Measurements from ENCODE around the gene MTM1. TPM values are rescaled to one million over a fixed set of nuclear protein-coding genes. Genes with fewer than 3 reads are reported as not detected.

Gene MTM1
- polyA plus RNA-seq, 1 donor from 2014 or later = 15.0 TPM

DNA sequence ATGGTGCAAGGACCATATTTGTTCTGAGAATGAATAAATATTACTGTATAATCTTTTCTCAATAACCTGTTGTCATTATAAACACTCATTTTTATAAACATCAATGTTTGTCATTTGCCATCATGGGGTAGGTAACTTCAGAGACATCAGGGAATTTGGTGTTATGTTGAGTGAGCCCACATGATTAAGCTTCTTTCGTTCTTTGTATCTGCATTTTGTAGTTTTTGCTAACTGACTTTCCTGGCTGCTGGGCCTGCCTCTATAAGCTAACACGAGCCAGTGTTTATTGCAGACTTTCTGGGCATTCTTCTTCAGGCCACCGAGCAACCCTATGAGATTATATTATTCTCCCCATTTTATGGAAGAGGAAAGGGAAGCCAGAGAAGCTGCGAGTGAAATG lies 76.0 kb downstream of the MTM1 start:
- H3K4me1 Mint-ChIP-seq = no peaks in the 10 kb centered on the region
- no peak overlapping the region for H3K27ac Mint-ChIP-seq
- H3K36me3 Mint-ChIP-seq = no peaks in the 10 kb centered on the region
- no peak overlapping the region for H3K4me3 Mint-ChIP-seq
- no peaks in the 10 kb centered on the region for H3K27me3 Mint-ChIP-seq
- H3K9me3 Mint-ChIP-seq = no peaks in the 10 kb centered on the region

DNA sequence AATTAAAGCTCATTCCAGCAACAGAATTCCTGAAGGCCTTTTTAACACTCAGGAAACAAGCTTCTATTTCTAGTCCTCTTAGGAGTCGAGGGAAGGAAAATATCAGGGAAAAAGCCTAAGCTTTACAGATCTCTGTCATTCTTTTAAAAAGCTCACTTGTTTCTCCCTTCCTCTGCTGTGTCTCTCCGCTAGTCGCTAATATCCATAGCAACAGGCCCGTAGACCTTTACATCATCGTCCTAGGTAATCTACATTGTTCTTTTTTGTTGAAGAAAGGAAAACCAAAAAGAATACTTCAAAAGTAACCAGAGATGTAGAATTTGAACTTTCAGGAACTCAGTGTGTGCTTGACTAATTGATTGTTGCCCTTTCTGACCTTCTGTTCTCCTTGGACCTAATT lies 78.9 kb downstream of the MTM1 start:
- H3K4me3 Mint-ChIP-seq = no peak overlapping the region
- no peaks in the 10 kb centered on the region for H3K4me1 Mint-ChIP-seq
- H3K27ac Mint-ChIP-seq = no peak overlapping the region
- no peaks in the 10 kb centered on the region for H3K36me3 Mint-ChIP-seq
- no peaks in the 10 kb centered on the region for H3K27me3 Mint-ChIP-seq
- H3K9me3 Mint-ChIP-seq = no peaks in the 10 kb centered on the region

DNA sequence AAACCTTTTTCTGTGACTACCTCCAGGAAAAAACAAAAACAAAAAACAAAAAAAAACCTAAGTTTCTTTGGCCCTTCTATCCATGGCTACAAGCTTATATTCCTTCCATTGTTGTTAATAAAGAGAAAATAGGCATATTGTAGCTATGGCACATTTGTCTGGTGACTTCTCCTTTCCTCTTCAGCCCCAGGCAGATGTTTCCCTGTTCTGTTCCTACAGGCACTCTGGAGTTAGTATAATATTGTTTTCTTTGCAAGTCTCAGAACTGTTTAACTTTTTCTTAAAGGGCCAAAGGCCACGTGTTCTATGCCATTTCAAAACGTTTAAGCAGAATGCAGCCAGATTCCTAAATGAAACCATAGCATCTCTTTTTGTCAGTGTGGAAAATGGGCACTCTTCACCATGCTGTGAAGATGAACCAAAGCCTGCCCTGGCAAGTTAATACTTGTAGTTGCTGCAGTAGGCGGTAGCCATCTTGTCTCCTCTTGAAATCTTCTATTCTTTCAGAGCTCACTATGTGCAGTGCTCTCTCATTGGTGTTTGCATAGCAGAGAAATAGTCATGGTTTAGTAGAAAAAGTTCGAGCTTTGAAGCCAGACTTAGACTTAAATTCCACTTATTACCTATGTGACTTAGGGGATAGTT lies 80.0 kb downstream of the MTM1 start:
- Mint-ChIP-seq H3K27me3 (no peaks in the 10 kb centered on the region), H3K27ac (no peak overlapping the region), H3K9me3 (no peaks in the 10 kb centered on the region), H3K36me3 (no peaks in the 10 kb centered on the region), H3K4me3 (no peak overlapping the region), H3K4me1 (no peaks in the 10 kb centered on the region)

DNA sequence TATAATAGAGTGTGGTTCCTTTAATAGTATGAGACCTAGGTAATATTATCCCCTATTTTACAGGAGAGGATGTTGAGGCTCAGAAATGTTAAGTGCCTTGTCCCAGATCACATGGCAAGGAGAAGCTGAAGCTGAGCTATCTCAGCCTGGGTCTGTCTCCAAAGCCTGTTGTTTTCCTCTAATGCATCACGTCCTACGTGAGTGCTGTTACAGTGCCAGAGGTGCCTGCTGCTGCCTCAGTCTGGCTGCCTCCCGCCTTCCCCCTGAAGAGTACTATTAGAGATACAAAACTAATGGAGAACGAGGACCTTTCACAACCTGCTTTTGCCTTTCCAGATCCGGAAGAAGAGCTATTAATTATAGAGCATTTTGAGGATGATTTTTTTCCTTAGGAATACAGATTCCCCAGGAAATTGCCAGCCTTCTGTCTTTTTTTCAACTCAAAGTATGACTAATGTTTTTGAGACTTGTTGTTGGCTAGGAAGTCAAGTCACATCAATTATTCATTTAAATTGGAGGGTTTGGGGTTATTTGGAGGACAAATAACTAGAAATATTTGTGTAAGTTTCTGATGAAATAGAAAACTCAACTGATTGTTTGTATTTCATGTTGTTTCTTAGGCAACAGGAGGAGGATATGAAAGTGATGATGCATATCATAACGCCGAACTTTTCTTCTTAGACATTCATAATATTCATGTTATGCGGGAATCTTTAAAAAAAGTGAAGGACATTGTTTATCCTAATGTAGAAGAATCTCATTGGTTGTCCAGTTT lies 80.9 kb downstream of the MTM1 start:
- H3K27ac Mint-ChIP-seq = peak overlapping the region in 2 of 3 donors; percentile 7 to 49
- H3K36me3 Mint-ChIP-seq = no peaks in the 10 kb centered on the region
- no peaks in the 10 kb centered on the region for H3K27me3 Mint-ChIP-seq
- H3K4me1 Mint-ChIP-seq = no peaks in the 10 kb centered on the region
- H3K4me3 Mint-ChIP-seq = peak overlapping the region in 1 of 4 donors; percentile 55
- H3K9me3 Mint-ChIP-seq = no peaks in the 10 kb centered on the region

DNA sequence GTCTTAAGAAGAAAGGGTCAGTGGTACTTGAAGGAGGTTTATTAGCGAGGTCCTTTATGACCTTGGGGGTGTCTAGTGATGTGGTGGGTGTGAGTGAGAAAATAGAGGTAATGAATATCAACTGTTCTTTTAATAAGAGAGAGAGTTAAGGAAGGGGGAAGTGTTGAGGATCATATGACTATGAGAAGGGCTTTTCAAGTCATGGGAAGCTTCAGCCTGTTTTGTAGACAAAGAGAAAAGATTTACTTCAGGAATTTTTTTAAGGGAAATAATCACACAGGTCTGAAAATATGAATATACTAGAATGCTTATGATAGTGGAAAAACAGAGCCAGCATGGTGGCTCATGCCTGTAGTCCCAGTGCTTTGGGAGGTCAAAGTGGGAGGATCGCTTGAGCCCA lies 83.5 kb downstream of the MTM1 start:
- no peaks in the 10 kb centered on the region for H3K9me3 Mint-ChIP-seq
- H3K27me3 Mint-ChIP-seq = no peaks in the 10 kb centered on the region
- no peaks in the 10 kb centered on the region for H3K36me3 Mint-ChIP-seq
- H3K27ac Mint-ChIP-seq = no peak overlapping the region
- no peaks in the 10 kb centered on the region for H3K4me1 Mint-ChIP-seq
- no peak overlapping the region for H3K4me3 Mint-ChIP-seq

DNA sequence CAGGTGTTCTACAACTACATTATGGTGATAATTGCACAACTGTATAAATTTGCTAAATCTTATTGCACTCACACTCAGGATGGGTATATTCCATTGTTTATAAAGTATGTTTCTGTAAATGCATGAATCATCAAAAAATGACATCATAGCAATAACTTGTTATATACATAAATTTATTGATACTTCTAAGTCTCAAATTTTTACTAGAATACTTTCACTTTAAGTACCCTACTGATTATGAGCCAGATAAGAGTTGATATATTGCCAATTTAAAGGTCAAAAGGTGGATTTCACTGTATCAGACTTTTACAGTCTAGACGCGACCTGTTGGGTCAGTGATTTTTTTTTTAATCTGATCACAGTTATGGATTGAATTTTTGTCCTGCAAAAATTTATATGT lies 87.4 kb downstream of the MTM1 start:
- H3K27ac Mint-ChIP-seq = no peak overlapping the region
- no peaks in the 10 kb centered on the region for H3K4me1 Mint-ChIP-seq
- H3K4me3 Mint-ChIP-seq = no peak overlapping the region
- no peaks in the 10 kb centered on the region for H3K9me3 Mint-ChIP-seq
- H3K36me3 Mint-ChIP-seq = no peaks in the 10 kb centered on the region
- no peaks in the 10 kb centered on the region for H3K27me3 Mint-ChIP-seq

DNA sequence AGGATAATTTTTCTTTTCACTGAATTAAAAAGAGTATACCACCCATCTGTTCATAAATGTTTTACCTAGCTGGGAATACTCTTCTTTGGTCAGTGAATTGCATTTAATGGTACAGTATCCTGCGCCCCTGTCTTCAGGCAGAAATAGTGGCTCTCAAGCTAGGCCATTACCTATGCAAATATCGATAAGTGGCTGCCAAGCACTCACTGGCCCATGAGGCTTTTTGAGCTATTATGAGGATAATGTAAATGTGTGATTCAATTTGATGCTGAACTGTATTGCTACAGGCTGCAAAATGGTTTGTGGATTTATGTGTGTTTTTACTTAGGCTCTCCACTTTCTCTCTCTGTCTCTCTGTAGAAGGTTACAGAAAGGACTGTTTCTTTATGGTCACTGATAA lies 94.7 kb downstream of the MTM1 start:
- H3K27ac Mint-ChIP-seq = no peak overlapping the region
- no peaks in the 10 kb centered on the region for H3K4me1 Mint-ChIP-seq
- H3K36me3 Mint-ChIP-seq = no peaks in the 10 kb centered on the region
- no peaks in the 10 kb centered on the region for H3K9me3 Mint-ChIP-seq
- H3K27me3 Mint-ChIP-seq = no peaks in the 10 kb centered on the region
- no peak overlapping the region for H3K4me3 Mint-ChIP-seq

DNA sequence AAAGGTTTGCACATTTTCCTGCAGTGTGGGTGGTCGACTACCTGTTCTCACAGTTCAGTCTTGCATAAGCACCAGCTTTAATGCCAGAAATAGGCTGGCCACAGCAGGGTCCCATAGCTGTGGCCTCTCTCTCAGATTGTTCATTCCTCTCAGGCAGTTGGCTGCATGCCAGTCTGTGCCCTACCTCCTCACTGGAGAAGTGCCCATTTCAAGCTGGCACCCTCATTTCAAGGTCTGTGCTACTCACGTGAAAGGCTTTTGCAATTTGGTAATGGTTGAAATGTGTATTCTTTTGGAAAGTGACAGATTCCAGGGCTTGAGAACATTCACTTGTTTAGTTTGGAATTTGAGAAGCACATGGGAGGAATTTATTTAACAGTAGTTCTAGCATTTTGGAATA lies 95.9 kb downstream of the MTM1 start:
- no peaks in the 10 kb centered on the region for H3K27me3 Mint-ChIP-seq
- no peaks in the 10 kb centered on the region for H3K4me1 Mint-ChIP-seq
- H3K36me3 Mint-ChIP-seq = no peaks in the 10 kb centered on the region
- no peak overlapping the region for H3K27ac Mint-ChIP-seq
- H3K4me3 Mint-ChIP-seq = no peak overlapping the region
- H3K9me3 Mint-ChIP-seq = no peaks in the 10 kb centered on the region

DNA sequence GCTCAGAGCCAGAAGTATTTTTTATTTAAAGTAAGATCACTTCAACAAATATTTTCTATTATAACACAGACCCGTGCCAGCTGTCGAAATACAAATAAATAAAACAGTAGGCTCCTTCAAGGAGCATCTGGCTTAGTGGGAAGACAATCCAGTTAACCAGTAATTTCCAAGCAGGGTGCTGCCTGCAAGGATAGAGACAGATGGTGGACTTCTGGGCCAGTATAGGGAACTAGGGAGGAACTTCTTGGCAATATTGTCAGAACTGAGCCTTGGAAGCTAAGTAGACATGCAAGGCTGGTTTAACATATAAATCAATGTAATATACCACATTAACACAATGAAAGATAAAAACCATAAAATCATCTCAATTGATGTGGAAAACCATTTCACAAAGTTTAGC lies 107.8 kb downstream of the MTM1 start:
- H3K36me3 Mint-ChIP-seq = no peaks in the 10 kb centered on the region
- no peaks in the 10 kb centered on the region for H3K27me3 Mint-ChIP-seq
- H3K4me1 Mint-ChIP-seq = no peaks in the 10 kb centered on the region
- no peak overlapping the region for H3K4me3 Mint-ChIP-seq
- no peak overlapping the region for H3K27ac Mint-ChIP-seq
- peaks cover 0 to 3% (median 2%) of the 10 kb centered on the region in 3 donors for H3K9me3 Mint-ChIP-seq

DNA sequence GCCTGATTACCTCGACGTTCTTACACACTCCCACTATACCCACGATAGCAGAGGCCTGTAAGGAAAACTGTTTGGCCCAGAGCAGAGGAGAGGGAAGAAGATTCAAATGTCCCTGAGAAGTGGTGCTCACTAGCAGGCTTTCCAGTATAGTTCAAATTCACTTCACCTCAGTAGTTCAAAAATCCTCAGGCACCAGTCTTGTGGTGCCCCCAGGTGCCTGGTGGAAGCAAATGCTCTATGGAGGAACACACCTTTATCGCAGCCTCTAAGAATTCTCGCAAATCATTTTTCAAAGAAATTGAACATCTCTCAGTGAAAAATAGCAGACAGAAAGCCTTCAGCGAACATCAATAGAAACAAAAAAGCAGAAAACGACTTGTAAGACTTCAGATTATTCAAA lies 112.6 kb downstream of the MTM1 start:
- Mint-ChIP-seq H3K4me3 (no peak overlapping the region), H3K27me3 (no peaks in the 10 kb centered on the region), H3K9me3 (peaks cover 0 to 3% (median 2%) of the 10 kb centered on the region in 3 donors), H3K36me3 (no peaks in the 10 kb centered on the region), H3K4me1 (peaks cover 0 to 2% (median 0%) of the 10 kb centered on the region in 3 donors), H3K27ac (no peak overlapping the region)

DNA sequence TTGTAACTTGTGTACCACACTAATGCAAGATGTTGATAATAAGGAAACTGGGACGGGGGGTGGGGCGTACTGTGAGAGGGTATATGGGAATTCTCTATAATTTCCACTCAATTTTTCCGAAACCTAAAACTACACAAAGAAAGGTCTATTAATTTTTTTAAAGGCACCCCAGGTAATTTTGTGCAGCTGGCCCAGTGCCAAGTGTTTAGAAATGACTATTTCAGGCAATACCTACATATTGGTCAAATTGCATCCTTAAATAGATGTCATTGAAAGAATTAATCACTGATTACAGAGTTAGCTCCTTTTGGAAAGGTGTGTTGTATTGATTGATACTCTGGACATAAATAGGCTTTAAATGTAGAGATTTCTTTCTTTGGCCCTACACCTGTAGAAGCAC lies 114.7 kb downstream of the MTM1 start:
- H3K4me1 Mint-ChIP-seq = peaks cover 0 to 3% (median 0%) of the 10 kb centered on the region in 3 donors
- no peak overlapping the region for H3K27ac Mint-ChIP-seq
- no peaks in the 10 kb centered on the region for H3K27me3 Mint-ChIP-seq
- H3K9me3 Mint-ChIP-seq = peaks cover 0 to 2% (median 0%) of the 10 kb centered on the region in 3 donors
- no peak overlapping the region for H3K4me3 Mint-ChIP-seq
- H3K36me3 Mint-ChIP-seq = no peaks in the 10 kb centered on the region

DNA sequence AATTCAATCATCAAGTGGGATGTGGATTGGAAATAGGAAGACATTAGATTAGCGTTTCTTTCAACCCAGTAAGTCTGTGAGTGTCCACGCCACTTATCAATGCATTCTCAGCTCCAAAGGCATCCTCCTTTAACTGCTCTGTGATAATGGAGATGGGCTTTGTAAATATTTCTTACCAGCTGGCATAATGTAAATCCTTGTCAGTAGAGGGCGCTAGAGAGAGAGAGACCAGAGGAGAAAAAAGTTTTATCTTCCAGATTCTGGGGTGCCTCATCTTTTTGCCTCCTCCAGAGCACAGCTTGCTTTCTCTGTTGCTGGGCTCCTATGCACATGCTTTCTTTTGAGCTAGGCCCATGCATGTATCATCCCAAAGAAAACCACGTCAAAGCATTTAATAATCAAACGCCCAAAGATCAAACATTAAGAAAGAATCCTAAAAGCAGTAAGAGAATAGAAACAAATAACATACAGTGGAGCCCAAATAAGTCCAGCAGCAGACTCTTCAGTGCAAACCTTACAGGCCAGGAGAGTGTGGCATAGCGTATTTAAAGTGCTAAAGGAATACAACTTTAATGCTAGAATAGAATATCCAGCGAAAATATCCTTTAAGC lies 115.2 kb downstream of the MTM1 start:
- Mint-ChIP-seq H3K27ac (no peak overlapping the region), H3K27me3 (no peaks in the 10 kb centered on the region), H3K36me3 (no peaks in the 10 kb centered on the region), H3K4me3 (no peak overlapping the region), H3K9me3 (peaks cover 0 to 2% (median 0%) of the 10 kb centered on the region in 3 donors), H3K4me1 (peaks cover 0 to 4% (median 3%) of the 10 kb centered on the region in 3 donors)

DNA sequence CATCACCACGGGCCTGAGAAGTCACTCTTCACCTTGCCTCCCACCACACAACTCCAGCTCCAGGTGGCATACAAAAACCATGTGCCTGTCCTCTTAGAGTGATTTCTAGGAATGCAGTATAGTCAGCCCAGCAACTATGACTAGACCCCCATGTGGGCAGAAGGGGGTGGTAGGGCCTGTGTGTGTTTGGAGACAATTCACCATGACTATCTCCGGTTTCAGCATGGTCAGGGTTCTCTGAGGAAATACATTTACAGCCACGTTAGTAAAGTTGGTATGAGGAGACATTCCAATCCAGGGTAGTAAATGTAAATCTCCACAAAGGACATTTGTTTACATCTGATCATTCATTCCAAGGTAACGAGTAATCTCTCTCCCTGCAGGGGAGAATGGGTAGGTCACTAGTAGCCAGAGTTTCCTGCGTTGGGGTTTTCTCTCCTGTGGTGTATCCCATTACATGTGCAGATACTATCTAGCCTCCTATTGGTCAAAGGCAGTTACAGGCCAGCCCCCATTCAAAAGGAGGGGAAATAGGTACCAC lies 120.6 kb downstream of the MTM1 start:
- peaks cover 6 to 19% (median 6%) of the 10 kb centered on the region in 3 donors for H3K4me1 Mint-ChIP-seq
- H3K4me3 Mint-ChIP-seq = peak overlapping the region in 1 of 4 donors; percentile 70
- H3K36me3 Mint-ChIP-seq = no peaks in the 10 kb centered on the region
- no peaks in the 10 kb centered on the region for H3K9me3 Mint-ChIP-seq
- H3K27me3 Mint-ChIP-seq = peaks cover 1% of the 10 kb centered on the region
- H3K27ac Mint-ChIP-seq = peak overlapping the region in 2 of 3 donors; percentile 4 to 31

DNA sequence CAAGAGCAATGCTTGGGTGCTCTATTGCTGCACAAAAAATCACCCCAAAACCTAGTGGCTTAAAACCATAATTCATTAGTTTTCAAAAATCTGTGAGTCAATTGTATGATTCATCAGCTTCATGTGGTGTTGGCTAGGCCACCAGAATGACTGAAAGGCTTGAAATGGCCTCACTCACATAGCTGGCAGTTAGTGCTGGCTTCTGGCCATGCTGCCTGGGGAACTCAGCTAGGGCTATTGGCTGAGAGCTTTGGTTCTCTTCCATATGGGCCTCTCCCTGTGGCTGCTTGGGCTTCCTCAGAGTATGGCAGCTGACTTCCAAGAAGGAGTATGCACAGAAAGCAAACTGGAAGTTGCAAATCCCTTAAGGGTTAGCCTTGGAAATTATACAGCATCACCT lies 121.7 kb downstream of the MTM1 start:
- Mint-ChIP-seq H3K9me3 (no peaks in the 10 kb centered on the region), H3K27me3 (peaks cover 1% of the 10 kb centered on the region), H3K4me3 (no peak overlapping the region), H3K4me1 (peaks cover 13 to 25% (median 14%) of the 10 kb centered on the region in 3 donors), H3K27ac (no peak overlapping the region), H3K36me3 (no peaks in the 10 kb centered on the region)

DNA sequence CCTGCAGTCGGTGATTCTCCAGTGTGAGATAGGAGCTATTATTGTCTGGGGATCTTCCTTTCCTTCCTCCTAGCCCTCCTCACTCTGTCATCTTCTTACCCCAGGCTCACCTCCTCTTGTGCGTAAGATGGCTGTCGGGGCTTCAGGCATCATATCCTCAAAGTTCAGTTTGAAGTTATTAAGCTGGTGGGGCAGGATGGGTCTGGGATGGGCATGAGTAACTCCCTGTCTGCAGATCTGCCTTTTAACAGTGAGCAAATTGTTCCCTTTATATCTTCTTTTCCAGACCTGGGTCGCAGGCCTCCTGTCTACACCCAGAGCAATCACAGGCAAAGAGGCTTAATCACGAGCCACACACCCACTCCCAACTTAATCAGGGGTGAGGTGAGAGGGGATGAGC lies 123.9 kb downstream of the MTM1 start:
- Mint-ChIP-seq H3K9me3 (no peaks in the 10 kb centered on the region), H3K4me3 (peak overlapping the region; percentile 81 to 93 (median 84)), H3K4me1 (peaks cover 22 to 40% (median 30%) of the 10 kb centered on the region in 3 donors), H3K27me3 (peaks cover 1% of the 10 kb centered on the region), H3K36me3 (no peaks in the 10 kb centered on the region), H3K27ac (peak overlapping the region; percentile 79 to 92 (median 87))

Measured in IgD-negative memory B cell (primary cell).